Measurements from ENCODE around the gene FZD2.
"Not testable (repeated sequence)": the region's sequence is repeated elsewhere in the genome, so short reads cannot be mapped to it uniquely, and the experiment has no call there.

FZD2 gene

DNA sequence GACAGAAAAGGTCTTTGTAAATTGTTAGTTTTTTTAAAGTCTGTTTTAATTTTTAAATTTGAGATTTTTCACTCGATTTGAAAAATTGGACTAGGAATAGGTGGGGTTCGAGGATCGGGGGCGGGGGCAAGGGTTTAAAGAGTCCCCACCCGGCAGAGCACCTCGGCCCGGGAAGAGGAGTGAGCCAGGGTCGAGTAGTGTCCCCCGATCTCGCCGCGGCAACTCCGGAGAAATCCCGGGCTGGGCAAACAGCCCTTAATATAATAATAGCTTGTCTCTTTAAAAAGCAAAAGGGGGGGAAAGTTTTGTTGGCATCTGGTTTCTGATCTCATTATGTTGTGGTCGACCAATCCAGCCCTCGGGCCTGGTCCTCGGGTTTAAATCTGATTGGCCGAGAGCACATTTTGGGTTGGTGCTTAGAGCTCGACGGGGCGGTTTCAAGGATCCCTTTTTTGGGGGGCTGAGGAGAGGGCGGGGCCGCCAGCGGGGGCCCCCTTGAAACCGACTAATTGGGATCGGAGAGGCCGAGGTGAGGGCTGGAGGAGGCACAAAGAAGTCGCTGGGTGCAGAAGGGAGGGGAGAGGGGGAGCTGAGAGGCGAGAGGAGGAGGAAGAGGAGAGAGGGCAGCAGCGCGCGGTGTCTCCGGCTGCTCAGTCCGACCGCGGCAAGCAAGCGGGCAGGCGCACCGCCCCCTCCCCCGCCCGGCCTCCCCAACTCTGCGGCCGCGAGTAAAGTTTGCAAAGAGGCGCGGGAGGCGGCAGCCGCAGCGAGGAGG is at the start of gene FZD2:
TSS of gene FZD2 (plus strand) at position 653 of the 775 bp plus-strand sequence. CDS start 205 bp downstream, outside the sequence.
- peak within 1 kb of the TSS; percentile 84 for H3K4me3 ChIP-seq (replicated peaks; ENCODE audit: low read depth, low read length)
- DNase-seq (ENCODE audit: low read depth) = peak; percentile 98

GRCh38 chr17:44511241-44512134 is 45.8 kb upstream of the FZD2 start:
- H3K4me3 ChIP-seq (replicated peaks; ENCODE audit: low read depth, low read length); DNase-seq (ENCODE audit: low read depth): not testable (repeated sequence)

More for the DNA sequence above, at the start of gene FZD2:
- TF ChIP-seq, protein P1, sequence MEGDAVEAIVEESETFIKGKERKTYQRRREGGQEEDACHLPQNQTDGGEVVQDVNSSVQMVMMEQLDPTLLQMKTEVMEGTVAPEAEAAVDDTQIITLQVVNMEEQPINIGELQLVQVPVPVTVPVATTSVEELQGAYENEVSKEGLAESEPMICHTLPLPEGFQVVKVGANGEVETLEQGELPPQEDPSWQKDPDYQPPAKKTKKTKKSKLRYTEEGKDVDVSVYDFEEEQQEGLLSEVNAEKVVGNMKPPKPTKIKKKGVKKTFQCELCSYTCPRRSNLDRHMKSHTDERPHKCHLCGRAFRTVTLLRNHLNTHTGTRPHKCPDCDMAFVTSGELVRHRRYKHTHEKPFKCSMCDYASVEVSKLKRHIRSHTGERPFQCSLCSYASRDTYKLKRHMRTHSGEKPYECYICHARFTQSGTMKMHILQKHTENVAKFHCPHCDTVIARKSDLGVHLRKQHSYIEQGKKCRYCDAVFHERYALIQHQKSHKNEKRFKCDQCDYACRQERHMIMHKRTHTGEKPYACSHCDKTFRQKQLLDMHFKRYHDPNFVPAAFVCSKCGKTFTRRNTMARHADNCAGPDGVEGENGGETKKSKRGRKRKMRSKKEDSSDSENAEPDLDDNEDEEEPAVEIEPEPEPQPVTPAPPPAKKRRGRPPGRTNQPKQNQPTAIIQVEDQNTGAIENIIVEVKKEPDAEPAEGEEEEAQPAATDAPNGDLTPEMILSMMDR (IDR thresholded peaks at IDR 0.05; ENCODE audit: low read length, missing control alignments) = no peak

DNA sequence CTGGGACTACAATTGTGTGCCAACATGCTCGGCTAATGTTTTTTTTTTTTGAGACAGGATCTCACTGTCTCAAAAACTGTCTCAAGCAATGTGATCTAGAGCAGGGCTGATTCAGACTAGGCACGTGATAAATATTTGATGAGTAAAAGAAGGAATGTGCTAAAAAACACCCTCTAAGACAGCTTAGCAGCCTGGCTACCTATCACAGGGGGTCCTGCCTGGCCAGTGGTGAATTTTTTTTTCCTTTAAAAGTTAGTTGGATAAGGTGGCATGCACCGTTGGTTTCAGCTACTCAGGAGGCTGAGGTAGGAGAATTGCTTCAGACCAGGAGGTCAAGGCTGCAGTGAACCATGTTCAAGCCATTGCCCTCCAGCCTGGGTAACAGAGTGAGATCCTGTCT is 39.3 kb upstream of the FZD2 start:
- H3K4me3 ChIP-seq (replicated peaks; ENCODE audit: low read depth, low read length) = no peak overlapping the region
- TF ChIP-seq, protein P1 (IDR thresholded peaks at IDR 0.05; ENCODE audit: low read length, missing control alignments) = no peak
- DNase-seq (ENCODE audit: low read depth) = no peak

GRCh38 chr17:44522883-44523671 is 34.2 kb upstream of the FZD2 start:
- TF ChIP-seq, protein P1 (IDR thresholded peaks at IDR 0.05; ENCODE audit: low read length, missing control alignments) = peak; percentile 76
- H3K4me3 ChIP-seq (replicated peaks; ENCODE audit: low read depth, low read length) = no peak overlapping the region
- DNase-seq (ENCODE audit: low read depth) = peak; percentile 78

DNA sequence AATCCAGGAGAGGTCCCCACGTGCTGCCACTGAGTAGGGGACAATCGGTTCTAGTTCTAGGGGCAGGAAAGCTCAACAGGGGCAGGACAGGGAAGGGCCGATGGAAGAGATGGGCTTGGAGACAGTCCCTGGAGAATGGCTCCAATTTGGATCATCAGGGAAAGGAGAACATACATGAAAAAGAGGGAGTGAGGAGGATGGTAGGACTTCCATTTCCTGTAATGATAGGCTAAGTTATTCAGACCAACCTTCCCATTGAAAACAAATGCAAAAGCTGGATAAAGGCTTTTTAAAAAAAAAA is 33.7 kb upstream of the FZD2 start:
- TF ChIP-seq, protein P1 (IDR thresholded peaks at IDR 0.05; ENCODE audit: low read length, missing control alignments) = no peak
- DNase-seq (ENCODE audit: low read depth) = no peak
- no peak overlapping the region for H3K4me3 ChIP-seq (replicated peaks; ENCODE audit: low read depth, low read length)

DNA sequence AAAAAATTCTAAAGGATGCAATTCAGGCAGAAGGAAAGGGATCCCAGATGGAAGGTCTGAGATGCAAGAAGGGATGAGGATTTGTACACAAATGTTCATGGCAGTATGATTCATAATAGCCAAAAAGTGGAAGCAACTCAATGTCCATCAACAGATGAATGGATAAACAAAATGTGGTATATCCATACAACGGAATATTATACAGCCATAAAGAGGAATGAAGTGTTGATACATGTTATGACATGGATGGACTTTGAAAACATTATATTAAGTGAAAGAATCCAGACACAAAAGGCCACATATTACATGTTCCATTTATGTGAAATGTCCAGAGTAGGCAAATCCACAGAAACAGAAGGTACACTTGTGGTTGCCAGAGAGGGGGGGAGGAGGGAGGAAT is 30.2 kb upstream of the FZD2 start:
- DNase-seq (ENCODE audit: low read depth) = no peak
- H3K4me3 ChIP-seq (replicated peaks; ENCODE audit: low read depth, low read length) = no peak overlapping the region
- TF ChIP-seq, protein P1 (IDR thresholded peaks at IDR 0.05; ENCODE audit: low read length, missing control alignments) = no peak

DNA sequence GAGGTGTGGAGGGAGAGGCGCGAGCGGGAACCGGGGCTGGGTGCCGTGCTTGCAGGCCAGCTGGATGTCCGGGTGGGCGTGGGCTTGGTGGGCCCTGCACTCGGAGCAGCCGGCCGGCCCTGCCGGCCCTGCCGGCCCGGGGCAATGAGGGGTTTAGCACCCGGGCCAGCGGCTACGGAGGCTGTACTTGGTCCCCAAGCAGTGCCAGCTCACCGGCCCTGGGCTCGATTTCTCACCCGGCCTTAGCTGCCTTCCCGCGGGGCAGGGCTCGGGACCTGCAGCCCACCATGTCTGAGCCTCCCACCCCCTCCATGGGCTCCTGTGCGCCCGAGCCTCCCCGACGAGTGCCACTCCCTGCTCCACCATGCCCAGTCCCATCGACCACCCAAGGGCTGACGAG is 29.3 kb upstream of the FZD2 start:
- TF ChIP-seq, protein P1 (IDR thresholded peaks at IDR 0.05; ENCODE audit: low read length, missing control alignments) = no peak
- DNase-seq (ENCODE audit: low read depth) = no peak
- H3K4me3 ChIP-seq (replicated peaks; ENCODE audit: low read depth, low read length) = no peak overlapping the region
